Skeletal muscle satellite cell (primary cell): ENCODE measurements around the gene MIA2.
A peak's percentile ranks its signal among the peaks of the same experiment; 100 is the strongest.
"Not testable (repeated sequence)": the region's sequence is repeated elsewhere in the genome, so short reads cannot be mapped to it uniquely, and the experiment has no call there.

Source experiments
- H3K27me3 ChIP-seq: 2 replicates; pipeline ENCODE4 v1.7.0; 2013; ENCODE audit warnings: low read length; ENCODE audit not compliant: control insufficient read depth, insufficient read depth
- H3K36me3 ChIP-seq: 2 replicates; pipeline ENCODE4 v1.7.0; 2013; ENCODE audit warnings: mild to moderate bottlenecking, control low read depth, low read length; ENCODE audit not compliant: insufficient read depth
- H3K4me1 ChIP-seq: 2 replicates; pipeline ENCODE4 v1.7.0; 2013; ENCODE audit warnings: low read length; ENCODE audit not compliant: control insufficient read depth, insufficient read depth
- H3K4me2 ChIP-seq: 2 replicates; pipeline ENCODE4 v1.7.0; 2013; ENCODE audit warnings: mild to moderate bottlenecking, low read length
- H3K4me3 ChIP-seq: 2 replicates; pipeline ENCODE4 v1.7.0; 2013; ENCODE audit warnings: low read length
- H3K9ac ChIP-seq: 2 replicates; pipeline ENCODE4 v1.7.0; 2013; ENCODE audit warnings: mild to moderate bottlenecking, low read depth, low read length, moderate library complexity
- H3K9me3 ChIP-seq: replicated peaks from 2 replicates; pipeline ENCODE4 v1.7.0; 2013; ENCODE audit warnings: mild to moderate bottlenecking, control low read depth, low read length

Gene MIA2

GRCh38 chr14:39262214-39262613, 28.5 kb downstream of the MIA2 start:
- not testable (repeated sequence) for H3K4me2 ChIP-seq, H3K27me3 ChIP-seq

GRCh38 chr14:39264057-39264456, 30.3 kb downstream of the MIA2 start:
- H3K27me3 ChIP-seq, result no peaks in the 10 kb centered on the region
- H3K4me3 ChIP-seq, result no peak overlapping the region
- H3K4me1 ChIP-seq, result peaks cover 24% of the 10 kb centered on the region
- H3K36me3 ChIP-seq, result no peaks in the 10 kb centered on the region
- no peak overlapping the region for H3K4me2 ChIP-seq
- no peak overlapping the region for H3K9ac ChIP-seq
- H3K9me3 ChIP-seq, result no peaks in the 10 kb centered on the region

More at GRCh38 chr14:39262214-39262613, 28.5 kb downstream of the MIA2 start:
- not testable (repeated sequence) for H3K4me3 ChIP-seq, H3K9ac ChIP-seq, H3K36me3 ChIP-seq, H3K9me3 ChIP-seq
- H3K4me1 ChIP-seq, result peaks cover 13% of the 10 kb centered on the region

DNA sequence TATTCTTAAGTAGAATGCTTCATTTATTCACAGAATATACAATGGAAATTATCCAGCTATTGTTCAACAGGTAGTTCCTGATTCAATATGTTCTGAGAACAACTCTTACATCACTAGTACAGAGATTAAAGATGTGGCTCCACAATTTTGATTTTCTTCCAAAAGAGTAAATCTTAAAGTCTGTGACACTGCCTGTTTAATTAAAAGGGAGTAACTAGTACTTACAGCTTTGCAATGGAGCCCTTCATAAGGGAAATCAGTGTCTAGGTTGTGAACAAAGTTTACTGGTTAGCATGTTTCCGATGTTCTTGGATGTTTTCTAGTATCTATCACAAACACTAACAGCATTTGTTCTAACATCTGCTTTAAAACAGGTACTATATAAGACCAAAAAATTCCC, 30.8 kb downstream of the MIA2 start:
- no peak overlapping the region for H3K4me3 ChIP-seq
- H3K36me3 ChIP-seq, result no peaks in the 10 kb centered on the region
- H3K4me2 ChIP-seq, result no peak overlapping the region
- H3K27me3 ChIP-seq, result no peaks in the 10 kb centered on the region
- no peaks in the 10 kb centered on the region for H3K9me3 ChIP-seq
- no peak overlapping the region for H3K9ac ChIP-seq
- peaks cover 24% of the 10 kb centered on the region for H3K4me1 ChIP-seq

DNA sequence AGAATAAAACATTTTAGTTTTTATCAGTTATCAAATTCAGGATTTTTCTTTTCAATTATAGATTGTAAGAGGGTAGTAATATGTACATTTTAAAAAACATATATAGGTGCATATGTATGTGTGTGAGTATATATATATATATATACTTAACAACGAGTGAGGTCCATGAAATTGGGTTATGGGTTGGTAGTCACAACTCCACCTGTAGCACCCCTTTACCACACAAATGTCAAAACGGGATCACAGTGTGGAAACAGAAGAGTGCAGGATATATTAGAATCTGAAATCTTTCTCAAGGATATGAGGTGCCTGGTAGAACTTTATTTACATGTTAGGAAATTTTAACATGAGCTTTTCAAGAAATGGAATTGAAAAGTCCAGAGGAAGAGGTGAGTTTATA, 31.3 kb downstream of the MIA2 start:
- Histone ChIP-seq H3K9ac (peak overlapping the region; percentile 96), H3K27me3 (no peaks in the 10 kb centered on the region), H3K4me2 (peak overlapping the region; percentile 85), H3K4me3 (peak overlapping the region; percentile 84), H3K36me3 (no peaks in the 10 kb centered on the region), H3K4me1 (peaks cover 24% of the 10 kb centered on the region), H3K9me3 (no peaks in the 10 kb centered on the region)

- Histone ChIP-seq H3K27me3 (no peaks in the 10 kb centered on the region), H3K4me2 (peak overlapping the region; percentile 85), H3K4me3 (peak overlapping the region; percentile 84), H3K9ac (peak overlapping the region; percentile 96), H3K9me3 (no peaks in the 10 kb centered on the region), H3K36me3 (no peaks in the 10 kb centered on the region), H3K4me1 (peaks cover 24% of the 10 kb centered on the region)
These were observed 32.2 kb downstream of the MIA2 start for GRCh38 chr14:39265806-39266524.

GRCh38 chr14:39266525-39266870, 32.8 kb downstream of the MIA2 start:
- Histone ChIP-seq H3K9me3 (no peaks in the 10 kb centered on the region), H3K4me2 (peak overlapping the region; percentile 85), H3K9ac (peak overlapping the region; percentile 96), H3K27me3 (no peaks in the 10 kb centered on the region), H3K36me3 (no peaks in the 10 kb centered on the region), H3K4me3 (peak overlapping the region; percentile 84), H3K4me1 (peaks cover 24% of the 10 kb centered on the region)

DNA sequence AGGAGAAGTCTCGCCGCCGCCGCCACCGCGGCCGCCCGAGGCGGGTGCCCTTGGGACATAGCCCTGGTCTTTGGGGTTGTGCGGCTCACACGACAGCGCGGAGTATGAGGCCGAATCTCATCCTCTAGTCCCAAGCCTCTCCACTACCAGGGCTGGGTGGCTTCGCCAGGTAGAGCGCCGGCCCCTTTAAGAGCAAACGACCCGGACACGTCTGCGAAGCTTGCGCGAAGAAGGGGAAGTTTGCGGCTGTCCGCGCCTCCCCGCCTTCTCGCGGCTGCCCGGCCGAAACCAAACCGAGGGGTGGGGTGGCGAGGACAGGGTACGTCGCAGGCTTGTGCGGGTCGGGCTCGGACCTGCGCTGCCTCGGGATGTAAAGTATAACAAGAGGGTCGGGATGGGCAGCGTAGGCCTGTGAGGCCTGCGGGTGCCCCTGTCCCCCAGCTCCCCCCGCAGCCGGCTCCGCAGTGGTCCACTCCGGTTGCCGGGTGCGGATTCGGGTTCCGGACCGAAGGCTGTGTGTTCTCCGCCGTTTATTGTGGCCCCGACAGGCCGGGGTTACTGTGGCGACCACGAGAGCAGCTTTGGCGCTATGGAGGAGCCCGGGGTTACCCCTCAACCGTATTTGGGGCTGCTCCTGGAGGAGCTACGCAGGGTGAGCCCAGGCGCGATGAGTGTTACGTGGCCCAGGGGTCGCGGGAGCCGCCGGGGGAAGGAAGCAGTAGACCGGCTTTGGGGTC, 33.3 kb downstream of the MIA2 start:
- Histone ChIP-seq H3K4me3 (peak overlapping the region; percentile 84), H3K9ac (peak overlapping the region; percentile 96), H3K4me1 (peaks cover 24% of the 10 kb centered on the region), H3K4me2 (peak overlapping the region; percentile 85), H3K27me3 (no peaks in the 10 kb centered on the region), H3K36me3 (no peaks in the 10 kb centered on the region), H3K9me3 (no peaks in the 10 kb centered on the region)

DNA sequence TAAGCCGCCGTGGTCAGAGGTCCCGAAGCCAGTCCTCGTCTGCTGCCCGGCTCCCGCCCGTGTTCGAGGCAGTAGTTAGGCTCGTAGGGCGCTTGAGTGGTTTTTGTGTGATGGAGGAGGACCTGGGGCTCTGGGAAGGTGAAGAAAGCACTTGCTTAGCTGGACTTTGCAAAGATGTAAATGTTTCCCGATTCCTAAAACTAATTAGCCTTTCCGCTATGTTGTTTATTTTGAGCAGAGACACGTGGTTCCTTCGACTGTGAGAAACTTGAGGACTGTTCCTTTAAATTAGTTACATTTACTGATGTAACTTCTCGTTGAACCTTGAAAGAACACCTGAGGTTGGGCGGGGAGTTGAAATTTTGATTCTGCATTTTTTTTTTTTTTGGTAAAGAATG, 33.9 kb downstream of the MIA2 start:
- Histone ChIP-seq H3K36me3 (no peaks in the 10 kb centered on the region), H3K27me3 (no peaks in the 10 kb centered on the region), H3K4me3 (peak overlapping the region; percentile 84), H3K4me1 (peaks cover 24% of the 10 kb centered on the region), H3K4me2 (peak overlapping the region; percentile 85), H3K9ac (peak overlapping the region; percentile 96), H3K9me3 (no peaks in the 10 kb centered on the region)

GRCh38 chr14:39268393-39268792, 34.7 kb downstream of the MIA2 start:
- Histone ChIP-seq H3K9ac (peak overlapping the region; percentile 96), H3K27me3 (no peaks in the 10 kb centered on the region), H3K4me1 (peaks cover 24% of the 10 kb centered on the region)

GRCh38 chr14:39272918-39273317, 39.2 kb downstream of the MIA2 start:
- H3K9ac ChIP-seq, result no peak overlapping the region
- no peaks in the 10 kb centered on the region for H3K27me3 ChIP-seq
- no peak overlapping the region for H3K4me2 ChIP-seq
- no peak overlapping the region for H3K4me3 ChIP-seq
- peaks cover 10% of the 10 kb centered on the region for H3K4me1 ChIP-seq
- H3K36me3 ChIP-seq, result no peaks in the 10 kb centered on the region
- no peaks in the 10 kb centered on the region for H3K9me3 ChIP-seq

More at GRCh38 chr14:39268393-39268792, 34.7 kb downstream of the MIA2 start:
- Histone ChIP-seq H3K4me2 (peak overlapping the region; percentile 85), H3K4me3 (peak overlapping the region; percentile 84), H3K36me3 (no peaks in the 10 kb centered on the region), H3K9me3 (no peaks in the 10 kb centered on the region)

DNA sequence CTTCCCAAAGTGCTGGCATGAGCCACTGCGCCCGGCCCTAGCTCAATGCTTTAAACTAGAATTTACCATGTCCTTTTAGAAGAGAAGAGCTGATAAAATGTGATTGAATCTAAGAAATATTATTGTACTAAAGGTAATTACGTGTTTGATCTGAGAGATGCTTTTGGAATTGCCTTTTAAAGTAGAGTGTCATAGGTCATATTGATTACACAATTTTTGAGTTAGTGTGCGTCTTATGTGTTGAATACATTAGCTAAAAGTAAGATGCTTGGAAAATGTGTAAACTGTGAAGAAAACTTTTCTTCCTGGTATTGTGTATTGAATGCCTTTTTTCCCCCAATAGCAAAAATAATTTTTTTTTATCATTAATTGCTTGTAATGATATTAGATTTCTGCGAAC, 41.7 kb downstream of the MIA2 start:
- Histone ChIP-seq H3K4me1 (no peaks in the 10 kb centered on the region), H3K27me3 (no peaks in the 10 kb centered on the region), H3K9me3 (no peaks in the 10 kb centered on the region), H3K36me3 (peaks cover 8% of the 10 kb centered on the region), H3K4me3 (no peak overlapping the region), H3K9ac (no peak overlapping the region), H3K4me2 (no peak overlapping the region)

- Histone ChIP-seq H3K4me1 (no peaks in the 10 kb centered on the region), H3K36me3 (peaks cover 8% of the 10 kb centered on the region), H3K9me3 (no peaks in the 10 kb centered on the region), H3K4me2 (no peak overlapping the region), H3K27me3 (no peaks in the 10 kb centered on the region), H3K4me3 (no peak overlapping the region), H3K9ac (no peak overlapping the region)
These were observed 42.3 kb downstream of the MIA2 start for GRCh38 chr14:39276005-39276404.
